Caco-2 (cell line): Measurements from ENCODE around the gene FARP1. TPM values are rescaled to one million over a fixed set of nuclear protein-coding genes. Genes with fewer than 3 reads are reported as not detected.
A peak's percentile ranks its signal among the peaks of the same experiment; 100 is the strongest.

Experiments used
- BruUV-seq: library from RNA; stranded (reverse); fragments of 400-500 nt; replicated peaks from 2 replicates; lab custom pipeline; 2021; lab: Mats Ljungman, UMichigan
- CTCF ChIA-PET: fragments of 300-600 bp; sonication (Branson Sonifier 250); formaldehyde crosslinking; loops from one replicate; lab custom pipeline; 2022; ENCODE audit warnings: antibody characterized with exemption; lab: Charles Lee
- POLR2A ChIA-PET: fragments of 300-600 bp; sonication (Branson Sonifier 250); formaldehyde crosslinking; loops from one replicate; lab custom pipeline; 2022; ENCODE audit warnings: antibody characterized with exemption; lab: Charles Lee
- DNase-seq, 2 experiments: peaks; one replicate each; pipeline versions ENCODE4 v3.0.0 to v3.0.0-alpha.2; 2020 to 2022
- H3K27me3 ChIP-seq: replicated peaks from 2 replicates; pipeline ENCODE4 v1.6.0; 2011; ENCODE audit warnings: low read length; ENCODE audit not compliant: control insufficient read depth, insufficient read depth
- H3K36me3 ChIP-seq: 2 replicates; pipeline ENCODE4 v1.5.1; 2011; ENCODE audit warnings: low read length; ENCODE audit not compliant: control insufficient read depth, insufficient read depth
- H3K4me1 ChIP-seq: fragments of 250-450 bp; sonication (Bioruptor Pico); 2 replicates; pipeline ENCODE4 v1.5.1; 2020; ENCODE audit warnings: mild to moderate bottlenecking
- H3K4me3 ChIP-seq: 2 replicates; pipeline ENCODE4 v1.5.1; 2011; ENCODE audit warnings: low read depth, mild to moderate bottlenecking, control low read depth, low read length
- H3K9me3 ChIP-seq: fragments of 250-450 bp; sonication (Bioruptor Pico); 2 replicates; pipeline ENCODE4 v1.5.1; 2020; ENCODE audit warnings: mild to moderate bottlenecking, moderate library complexity
- H3K27ac Mint-ChIP-seq: one replicate; pipeline ENCODE4 v1.8.0; 2022; ENCODE audit warnings: mixed read lengths; ENCODE audit not compliant: unreplicated experiment
- H3K27me3 Mint-ChIP-seq: one replicate; pipeline ENCODE4 v1.8.0; 2022; ENCODE audit warnings: mixed read lengths; ENCODE audit not compliant: insufficient read depth, unreplicated experiment
- H3K36me3 Mint-ChIP-seq: one replicate; pipeline ENCODE4 v1.8.0; 2022; ENCODE audit warnings: mild to moderate bottlenecking, mixed read lengths; ENCODE audit not compliant: insufficient read depth, unreplicated experiment
- H3K4me1 Mint-ChIP-seq: one replicate; pipeline ENCODE4 v1.8.0; 2022; ENCODE audit warnings: low read depth, mixed read lengths; ENCODE audit not compliant: unreplicated experiment
- H3K4me3 Mint-ChIP-seq: one replicate; pipeline ENCODE4 v1.8.0; 2022; ENCODE audit warnings: mild to moderate bottlenecking, moderate library complexity, mixed read lengths; ENCODE audit not compliant: unreplicated experiment
- H3K9me3 Mint-ChIP-seq: one replicate; pipeline ENCODE4 v1.8.0; 2022; ENCODE audit warnings: mixed read lengths; ENCODE audit not compliant: unreplicated experiment
- intact Hi-C: fragments of 100-400 bp; cut with micrococcal nuclease; formaldehyde crosslinking; loops from one replicate; pipeline ENCODE4 v1.10.0; 2022; ENCODE audit not compliant: unreplicated experiment
- total RNA-seq: library from RNA; stranded (reverse); gene quantifications from 2 replicates; pipeline ENCODE4 v1.2.3, GENCODE V29; 2022
- TF ChIP-seq, protein P1 (sequence below), 2 experiments: fragments of 200-600 bp in 1 of 2; IDR thresholded peaks; 1 replicate in 1 of 2; 2 replicates in 1 of 2; pipeline versions ENCODE4 v1.5.1 to v1.8.0; 2011 to 2022; ENCODE audit warnings: antibody characterized with exemption in 1 of 2, control low read depth in 1 of 2, inconsistent platforms in 1 of 2, low read depth in 1 of 2, low read length in 1 of 2, mild to moderate bottlenecking in 1 of 2, moderate library complexity in 1 of 2; ENCODE audit not compliant: insufficient read depth in 1 of 2, severe bottlenecking in 1 of 2, unreplicated experiment in 1 of 2

Gene FARP1
- total RNA-seq, 1 experiment from 2014 or later, result 189 TPM

DNA sequence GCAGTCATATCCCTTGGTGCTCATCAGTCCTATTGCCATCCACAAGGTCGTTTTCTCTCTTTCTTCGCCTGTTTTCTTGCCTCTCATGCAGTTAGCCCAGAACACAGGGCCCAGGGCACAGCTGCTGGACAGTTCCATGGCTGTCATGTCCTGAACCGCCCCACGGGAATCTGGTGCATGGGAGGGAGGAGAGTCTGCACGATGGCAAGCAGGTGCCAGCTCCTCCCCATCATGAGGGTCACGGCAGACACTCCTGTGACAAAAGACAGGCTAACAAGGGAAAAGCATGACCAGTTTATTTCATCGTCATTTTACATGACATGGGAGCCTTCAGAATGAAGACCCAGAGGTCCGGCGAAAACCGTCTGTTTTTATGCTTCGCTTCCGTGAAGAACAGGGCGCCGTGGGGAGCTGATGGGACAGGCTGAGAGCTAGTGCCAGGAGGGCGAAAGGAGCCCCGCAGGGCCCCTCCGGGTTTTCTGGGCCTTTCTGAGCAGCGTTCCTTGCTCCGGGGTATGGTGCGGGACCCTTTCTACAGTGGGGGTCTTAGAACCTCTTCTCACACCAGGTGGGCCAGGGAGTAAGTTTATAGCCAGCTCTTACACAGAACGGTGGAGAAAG lies 298.3 kb downstream of the FARP1 start:
- H3K36me3 ChIP-seq, result peaks cover 6% of the 10 kb centered on the region; the same call in 1 of the 2 replicates
- DNase-seq, result no peak
- no peaks in the 10 kb centered on the region for H3K27me3 Mint-ChIP-seq
- ChIA-PET CTCF (interaction anchor here (1.0 to 1.5 kb wide), 2 partner anchors 232 to 408 kb away, joined by 4 read pairs; no protein-coding TSS in a partner anchor), POLR2A (no interaction called here)
- no peak overlapping the region for H3K4me3 ChIP-seq
- intact Hi-C loops, result no loop called here
- H3K36me3 Mint-ChIP-seq, result peaks cover 100% of the 10 kb centered on the region
- H3K9me3 Mint-ChIP-seq, result no peaks in the 10 kb centered on the region
- peak overlapping the region; percentile 76 for H3K27ac Mint-ChIP-seq
- BruUV-seq, result no TSS peak
- TF ChIP-seq, protein P1, sequence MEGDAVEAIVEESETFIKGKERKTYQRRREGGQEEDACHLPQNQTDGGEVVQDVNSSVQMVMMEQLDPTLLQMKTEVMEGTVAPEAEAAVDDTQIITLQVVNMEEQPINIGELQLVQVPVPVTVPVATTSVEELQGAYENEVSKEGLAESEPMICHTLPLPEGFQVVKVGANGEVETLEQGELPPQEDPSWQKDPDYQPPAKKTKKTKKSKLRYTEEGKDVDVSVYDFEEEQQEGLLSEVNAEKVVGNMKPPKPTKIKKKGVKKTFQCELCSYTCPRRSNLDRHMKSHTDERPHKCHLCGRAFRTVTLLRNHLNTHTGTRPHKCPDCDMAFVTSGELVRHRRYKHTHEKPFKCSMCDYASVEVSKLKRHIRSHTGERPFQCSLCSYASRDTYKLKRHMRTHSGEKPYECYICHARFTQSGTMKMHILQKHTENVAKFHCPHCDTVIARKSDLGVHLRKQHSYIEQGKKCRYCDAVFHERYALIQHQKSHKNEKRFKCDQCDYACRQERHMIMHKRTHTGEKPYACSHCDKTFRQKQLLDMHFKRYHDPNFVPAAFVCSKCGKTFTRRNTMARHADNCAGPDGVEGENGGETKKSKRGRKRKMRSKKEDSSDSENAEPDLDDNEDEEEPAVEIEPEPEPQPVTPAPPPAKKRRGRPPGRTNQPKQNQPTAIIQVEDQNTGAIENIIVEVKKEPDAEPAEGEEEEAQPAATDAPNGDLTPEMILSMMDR (IDR thresholded peaks at IDR 0.05; ENCODE audit: insufficient read depth in 1 of 2, low read depth in 1 of 2, low read length in 1 of 2, severe bottlenecking in 1 of 2, unreplicated experiment in 1 of 2), result no peak
- H3K9me3 ChIP-seq, result no peaks in the 10 kb centered on the region
- peaks cover 14% of the 10 kb centered on the region for H3K4me1 Mint-ChIP-seq
- no peak overlapping the region for H3K4me3 Mint-ChIP-seq
- no peaks in the 10 kb centered on the region for H3K4me1 ChIP-seq
- no peaks in the 10 kb centered on the region for H3K27me3 ChIP-seq

DNA sequence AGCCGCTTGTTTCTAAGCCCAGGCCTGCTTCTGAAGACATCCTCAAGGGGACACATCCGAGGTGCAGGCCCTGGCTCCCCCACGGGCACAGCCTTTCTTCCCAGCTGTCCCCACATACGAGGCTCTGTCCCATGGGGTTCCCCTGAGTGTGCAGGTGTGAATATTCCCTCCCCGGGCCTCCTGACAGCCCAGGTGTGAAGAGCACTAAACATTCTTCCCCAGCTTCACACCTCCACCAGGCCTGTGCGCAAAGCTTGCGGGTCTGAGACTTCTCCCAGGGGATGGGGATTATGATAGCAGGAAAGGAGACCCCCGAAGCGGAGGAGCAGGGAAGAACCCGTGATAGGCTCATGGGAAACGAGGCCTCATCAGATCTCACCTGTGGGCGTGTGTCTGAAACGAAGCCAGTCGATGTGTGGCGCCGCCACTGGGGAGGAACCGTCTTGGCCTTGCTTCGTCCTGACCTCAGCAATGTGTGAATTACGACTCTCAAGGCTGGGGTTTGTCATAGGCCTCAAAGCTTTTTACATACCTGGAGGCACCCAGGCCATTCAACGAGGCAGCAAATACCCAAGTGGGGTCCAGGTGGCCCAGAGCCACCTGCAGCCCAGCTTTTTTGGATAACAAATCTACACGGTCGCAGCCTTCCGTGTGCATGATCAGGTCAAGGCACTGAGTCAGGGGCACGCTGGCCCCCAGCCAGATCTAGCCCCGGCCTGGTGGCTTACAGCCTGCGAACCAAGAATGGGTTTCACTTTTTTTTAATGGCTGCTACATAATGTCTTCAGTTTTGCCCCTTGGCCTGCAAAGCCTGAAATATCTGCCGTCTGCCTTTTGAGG lies 299.7 kb downstream of the FARP1 start:
- no peaks in the 10 kb centered on the region for H3K27me3 ChIP-seq
- no peak for DNase-seq
- ChIA-PET POLR2A (no interaction called here), CTCF (no interaction called here)
- TF ChIP-seq, protein P1 (IDR thresholded peaks at IDR 0.05; ENCODE audit: insufficient read depth in 1 of 2, low read depth in 1 of 2, low read length in 1 of 2, severe bottlenecking in 1 of 2, unreplicated experiment in 1 of 2), result no peak
- no peaks in the 10 kb centered on the region for H3K4me1 ChIP-seq
- Mint-ChIP-seq H3K4me1 (peaks cover 14% of the 10 kb centered on the region), H3K27ac (peak overlapping the region; percentile 76), H3K27me3 (no peaks in the 10 kb centered on the region), H3K4me3 (no peak overlapping the region), H3K9me3 (no peaks in the 10 kb centered on the region), H3K36me3 (peaks cover 100% of the 10 kb centered on the region)
- intact Hi-C loops, result no loop called here
- H3K36me3 ChIP-seq, result peaks cover 6% of the 10 kb centered on the region; the same call in 1 of the 2 replicates
- no peaks in the 10 kb centered on the region for H3K9me3 ChIP-seq
- no TSS peak for BruUV-seq
- no peak overlapping the region for H3K4me3 ChIP-seq

DNA sequence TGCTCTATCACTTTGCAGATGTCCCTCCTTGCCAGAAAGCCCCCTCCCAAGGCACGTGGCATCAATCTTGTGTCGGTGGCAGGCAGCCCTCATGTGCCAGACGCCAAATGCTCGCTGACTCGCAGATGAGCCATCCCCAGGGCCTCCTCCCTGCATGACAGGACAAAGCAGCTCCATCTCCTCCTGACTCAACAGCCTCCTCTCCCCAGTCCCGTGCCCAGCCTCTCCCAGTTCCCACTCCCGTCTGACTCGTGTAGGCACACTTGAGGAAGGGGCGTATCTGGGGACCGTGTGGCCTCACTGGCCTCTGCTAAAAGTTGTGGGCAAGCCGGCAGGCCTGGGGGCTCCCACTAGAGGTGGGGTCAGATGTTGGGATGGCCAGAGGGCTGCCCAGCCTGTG lies 300.4 kb downstream of the FARP1 start:
- no peak for DNase-seq

More for the DNA sequence above, 300.4 kb downstream of the FARP1 start:
- Histone ChIP-seq H3K4me3 (no peak overlapping the region), H3K27me3 (no peaks in the 10 kb centered on the region), H3K4me1 (no peaks in the 10 kb centered on the region), H3K36me3 (peaks cover 6% of the 10 kb centered on the region; the same call in 1 of the 2 replicates), H3K9me3 (no peaks in the 10 kb centered on the region)
- Mint-ChIP-seq H3K4me3 (peak overlapping the region; percentile 24), H3K9me3 (no peaks in the 10 kb centered on the region), H3K27ac (peak overlapping the region; percentile 77), H3K36me3 (peaks cover 100% of the 10 kb centered on the region), H3K27me3 (no peaks in the 10 kb centered on the region), H3K4me1 (peaks cover 14% of the 10 kb centered on the region)
- TF ChIP-seq, protein P1 (IDR thresholded peaks at IDR 0.05; ENCODE audit: insufficient read depth in 1 of 2, low read depth in 1 of 2, low read length in 1 of 2, severe bottlenecking in 1 of 2, unreplicated experiment in 1 of 2), result no peak
- POLR2A ChIA-PET, result no interaction called here
- CTCF ChIA-PET, result no interaction called here
- intact Hi-C loops, result no loop called here
- no TSS peak for BruUV-seq
